Body of pancreas (tissue), 4 donors: ENCODE data around the gene POFUT1. TPM values are rescaled to one million over a fixed set of nuclear protein-coding genes. Genes with fewer than 3 reads are reported as not detected.
"Not testable (repeated sequence)": the region's sequence is repeated elsewhere in the genome, so short reads cannot be mapped to it uniquely, and the experiment has no call there.

Experiments
- ATAC-seq: fragments of 150-250 bp; one replicate; pipeline ENCODE4 v1.9.1; 2016
- DNase-seq, 4 donors: peaks; one replicate each; pipeline ENCODE4 v3.0.0-alpha.2; 2019
- H3K27ac ChIP-seq, 4 donors: fragments of 200-600 bp; sonication (generic); 1 replicate in 3 of 4; 2 replicates in 1 of 4; pipeline versions ENCODE4 v1.5.1 to v1.6.1; 2016 to 2019; ENCODE audit warnings: mild to moderate bottlenecking in 1 of 4, mixed read lengths in 1 of 4, moderate library complexity in 1 of 4
- H3K27me3 ChIP-seq, 2 donors: fragments of 200-600 bp; sonication (generic); one replicate each; pipeline ENCODE4 v1.6.0; 2016; ENCODE audit warnings: mild to moderate bottlenecking in 1 of 2
- H3K36me3 ChIP-seq, 2 donors: fragments of 200-600 bp; sonication (generic); replicated peaks in 1 of 2; 2 replicates each; pipeline ENCODE4 v1.5.1; 2016; ENCODE audit warnings: low read depth in 2 of 2; ENCODE audit not compliant: insufficient read depth in 1 of 2
- H3K4me1 ChIP-seq: fragments of 200-600 bp; sonication (generic); one replicate; pipeline ENCODE4 v1.6.0; 2016
- H3K4me3 ChIP-seq, 2 donors: fragments of 200-600 bp; sonication (generic); 1 replicate in 1 of 2; 2 replicates in 1 of 2; pipeline ENCODE4 v1.5.1; 2016 to 2019
- H3K9me3 ChIP-seq, 3 donors: fragments of 200-600 bp; sonication (generic); 1 replicate in 2 of 3; 2 replicates in 1 of 3; pipeline ENCODE4 v1.5.1; 2016
- CTCF ChIP-seq, 7 experiments: fragments of 450-650 bp in 4 of 7; fragments of 200-600 bp in 3 of 7; sonication (generic) in 3 of 7; IDR thresholded peaks; one replicate each; pipeline ENCODE4 v1.5.1; 2016 to 2019; ENCODE audit warnings: antibody characterized with exemption in 7 of 7
- POLR2A ChIP-seq, 3 donors: fragments of 450-650 bp; IDR thresholded peaks; one replicate each; pipeline ENCODE4 v1.6.1; 2016; ENCODE audit warnings: antibody characterized with exemption in 3 of 3, mild to moderate bottlenecking in 2 of 3
- WGBS, 2 donors: methylation state at CpG; one replicate each; pipeline ENCODE4 v1.1.5; 2017; 5-methylcytosine and 5-hydroxymethylcytosine counted together
- intact Hi-C: fragments of 100-400 bp; cut with DNase I; formaldehyde crosslinking; loops from one replicate; pipeline ENCODE4 v1.15.1; 2023
- total RNA-seq, 2 donors: library from RNA; depleted of rRNA; stranded (reverse); fragments of >200 nt; gene quantifications; one replicate each; pipeline ENCODE4 v1.1.0, GENCODE V29; 2016

POFUT1 gene
- total RNA-seq, 2 donors from 2014 or later, result 12.2 to 23.6 TPM

- Histone ChIP-seq H3K9me3 (no peaks in the 10 kb centered on the region), H3K4me1 (no peaks in the 10 kb centered on the region), H3K27me3 (no peaks in the 10 kb centered on the region), H3K4me3 (no peak overlapping the region), H3K36me3 (peaks cover 0 to 32% of the 10 kb centered on the region in 2 donors), H3K27ac (no peak overlapping the region)
- intact Hi-C loops, result no loop called here
- ATAC-seq (no peak), DNase-seq (no peak)
- WGBS, 2 donors, result 87 to 94% methylated on average over 7 to 8 of the region's 8 CpGs
- no peak for TF ChIP-seq CTCF (IDR thresholded peaks at IDR 0.05)
- no peak for TF ChIP-seq POLR2A (IDR thresholded peaks at IDR 0.05)
Measured at GRCh38 chr20:32165836-32166545, 41.7 kb upstream of the POFUT1 start.

- no peak for TF ChIP-seq CTCF (IDR thresholded peaks at IDR 0.05)
- TF ChIP-seq POLR2A (IDR thresholded peaks at IDR 0.05), result no peak
- DNase-seq (no peak), ATAC-seq (no peak)
- peaks cover 0 to 25% of the 10 kb centered on the region in 2 donors for H3K36me3 ChIP-seq
- no peak overlapping the region for H3K4me3 ChIP-seq
- no peaks in the 10 kb centered on the region for H3K27me3 ChIP-seq
- WGBS, 2 donors, result 91 to 93% methylated on average over 4 of the region's 4 CpGs
- intact Hi-C loops, result no loop called here
- H3K9me3 ChIP-seq, result no peaks in the 10 kb centered on the region
- H3K27ac ChIP-seq, result no peak overlapping the region
- H3K4me1 ChIP-seq, result no peaks in the 10 kb centered on the region
Measured at GRCh38 chr20:32167552-32167951, 40.1 kb upstream of the POFUT1 start.

- no peak overlapping the region for H3K27ac ChIP-seq
- intact Hi-C loops, result no loop called here
- no peaks in the 10 kb centered on the region for H3K27me3 ChIP-seq
- no peak for DNase-seq
- no peaks in the 10 kb centered on the region for H3K9me3 ChIP-seq
- H3K36me3 ChIP-seq, result peaks cover 0 to 24% of the 10 kb centered on the region in 2 donors
- H3K4me3 ChIP-seq, result no peak overlapping the region
- WGBS, 2 donors, result 69 to 81% methylated on average over 2 of the region's 2 CpGs
- no peak for ATAC-seq
- TF ChIP-seq CTCF (IDR thresholded peaks at IDR 0.05) (no peak), POLR2A (IDR thresholded peaks at IDR 0.05) (no peak)
- no peaks in the 10 kb centered on the region for H3K4me1 ChIP-seq
Measured at GRCh38 chr20:32168184-32168910, 39.3 kb upstream of the POFUT1 start.

- ATAC-seq, H3K4me3 ChIP-seq, H3K9me3 ChIP-seq, H3K27me3 ChIP-seq, intact Hi-C loops, H3K36me3 ChIP-seq, DNase-seq, H3K4me1 ChIP-seq, H3K27ac ChIP-seq: not testable (repeated sequence)
- WGBS, 2 donors, result 92 to 94% methylated on average over 7 of the region's 7 CpGs
Measured at GRCh38 chr20:32177696-32178095, 30.0 kb upstream of the POFUT1 start.

GRCh38 chr20:32179515-32179914 is 28.2 kb upstream of the POFUT1 start:
- intact Hi-C loops, result no loop called here
- H3K27me3 ChIP-seq, result no peaks in the 10 kb centered on the region
- H3K9me3 ChIP-seq, result no peaks in the 10 kb centered on the region
- no peak for TF ChIP-seq POLR2A (IDR thresholded peaks at IDR 0.05)
- no peak for TF ChIP-seq CTCF (IDR thresholded peaks at IDR 0.05)
- WGBS, 2 donors, result 85 to 94% methylated on average over 2 of the region's 2 CpGs
- no peaks in the 10 kb centered on the region for H3K36me3 ChIP-seq
- no peak overlapping the region for H3K27ac ChIP-seq
- no peaks in the 10 kb centered on the region for H3K4me1 ChIP-seq
- ATAC-seq (no peak), DNase-seq (no peak)
- H3K4me3 ChIP-seq, result no peak overlapping the region
